Measurements from ENCODE around the gene TRIM37.
A peak's percentile ranks its signal among the peaks of the same experiment; 100 is the strongest.

TRIM37 gene

DNA sequence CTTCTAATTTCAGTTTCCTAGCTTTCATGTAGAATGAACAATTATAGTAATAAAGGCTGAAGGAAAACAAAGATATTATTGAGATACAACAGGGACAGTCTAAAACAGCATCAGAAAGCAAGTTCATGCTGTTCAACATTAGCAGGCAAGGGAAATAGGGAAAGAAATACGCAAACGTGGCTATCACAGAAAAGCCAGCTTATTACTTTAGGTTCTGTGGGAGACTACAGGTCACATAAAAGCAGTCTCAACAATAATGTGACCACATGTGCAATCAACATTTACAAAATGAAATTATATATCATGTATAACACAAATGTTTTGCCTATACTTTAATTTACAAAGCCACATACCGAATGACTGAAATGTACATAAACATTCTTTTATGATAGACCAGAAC is 4.9 kb upstream of the TRIM37 start:
- H3K4me1 ChIP-seq (ENCODE audit: control insufficient read depth, insufficient read depth, low read length, poor library complexity, severe bottlenecking) = peaks cover 5% of the 10 kb centered on the region
- no peak for DNase-seq
- no peaks in the 10 kb centered on the region for H3K9me3 ChIP-seq (ENCODE audit: control insufficient read depth, low read length)
- no peak overlapping the region for H3K4me3 ChIP-seq (ENCODE audit: insufficient read depth, low read depth, low read length, poor library complexity, severe bottlenecking)
- no peaks in the 10 kb centered on the region for H3K27me3 ChIP-seq (replicated peaks; ENCODE audit: control insufficient read depth, insufficient read depth, low read length, poor library complexity, severe bottlenecking)
- no peak overlapping the region for H3K27ac ChIP-seq (ENCODE audit: insufficient read depth, low read length, poor library complexity, severe bottlenecking)
- H3K36me3 ChIP-seq (ENCODE audit: control insufficient read depth, insufficient read depth, low read length) = peaks cover 13% of the 10 kb centered on the region

DNA sequence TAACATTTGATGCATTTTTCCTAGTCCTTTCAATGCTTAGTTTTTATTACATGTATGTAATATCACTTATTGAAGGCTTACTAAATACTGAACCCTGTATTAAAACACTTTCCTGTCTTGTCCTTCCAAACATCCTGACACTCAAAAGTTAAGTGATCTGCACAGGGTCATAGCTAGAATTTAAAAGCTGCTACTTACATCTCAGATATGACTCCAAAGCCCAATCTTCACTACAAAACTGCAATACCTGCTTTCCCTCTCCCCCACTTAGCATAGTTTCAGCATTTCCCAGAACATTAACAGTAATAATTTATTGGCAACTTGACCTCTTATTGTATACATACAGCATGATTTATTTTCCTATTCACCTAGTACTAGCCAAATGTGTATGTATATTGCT is 4.3 kb upstream of the TRIM37 start:
- DNase-seq = no peak
- H3K4me3 ChIP-seq (ENCODE audit: insufficient read depth, low read depth, low read length, poor library complexity, severe bottlenecking) = no peak overlapping the region
- H3K27ac ChIP-seq (ENCODE audit: insufficient read depth, low read length, poor library complexity, severe bottlenecking) = no peak overlapping the region
- no peaks in the 10 kb centered on the region for H3K27me3 ChIP-seq (replicated peaks; ENCODE audit: control insufficient read depth, insufficient read depth, low read length, poor library complexity, severe bottlenecking)
- no peaks in the 10 kb centered on the region for H3K9me3 ChIP-seq (ENCODE audit: control insufficient read depth, low read length)
- H3K36me3 ChIP-seq (ENCODE audit: control insufficient read depth, insufficient read depth, low read length) = peaks cover 13% of the 10 kb centered on the region
- H3K4me1 ChIP-seq (ENCODE audit: control insufficient read depth, insufficient read depth, low read length, poor library complexity, severe bottlenecking) = peaks cover 5% of the 10 kb centered on the region

DNA sequence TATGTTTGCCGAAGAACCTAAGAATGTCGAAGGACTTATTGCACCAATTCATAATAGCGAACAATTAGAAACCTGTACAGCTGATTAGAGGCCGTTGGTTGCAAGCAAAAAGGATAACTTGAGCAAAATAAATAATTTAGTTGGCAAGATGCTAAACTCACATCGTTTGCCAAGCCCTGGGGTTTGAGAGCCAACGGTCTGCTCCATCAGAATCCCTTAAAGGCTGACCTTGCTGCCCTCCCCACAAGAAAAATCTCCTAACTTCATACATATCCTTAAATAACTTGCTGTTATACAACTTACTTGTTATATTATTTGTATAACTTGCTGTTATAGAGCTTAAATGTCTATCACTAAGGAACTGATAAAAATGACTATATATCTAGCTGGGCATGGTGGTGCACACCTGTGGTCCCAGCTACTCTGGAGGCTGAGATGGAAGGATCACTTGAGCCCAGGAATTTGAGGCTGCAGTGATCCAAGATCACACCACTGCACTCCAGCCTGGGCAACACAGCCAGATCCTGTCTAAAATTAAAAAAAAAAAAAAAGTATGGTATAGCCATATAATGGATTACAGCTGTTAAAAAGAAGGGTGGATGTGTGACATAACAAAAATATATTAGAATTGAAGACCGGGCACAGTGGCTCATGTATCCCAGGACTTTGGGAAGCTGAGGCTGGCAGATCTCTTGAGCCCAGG is 1.9 kb upstream of the TRIM37 start:
- Histone ChIP-seq H3K27me3 (replicated peaks; ENCODE audit: control insufficient read depth, insufficient read depth, low read length, poor library complexity, severe bottlenecking) (no peaks in the 10 kb centered on the region), H3K4me1 (ENCODE audit: control insufficient read depth, insufficient read depth, low read length, poor library complexity, severe bottlenecking) (peaks cover 9% of the 10 kb centered on the region), H3K9me3 (ENCODE audit: control insufficient read depth, low read length) (no peaks in the 10 kb centered on the region), H3K27ac (ENCODE audit: insufficient read depth, low read length, poor library complexity, severe bottlenecking) (no peak overlapping the region), H3K4me3 (ENCODE audit: insufficient read depth, low read depth, low read length, poor library complexity, severe bottlenecking) (no peak overlapping the region), H3K36me3 (ENCODE audit: control insufficient read depth, insufficient read depth, low read length) (peaks cover 9% of the 10 kb centered on the region)
- DNase-seq = no peak

DNA sequence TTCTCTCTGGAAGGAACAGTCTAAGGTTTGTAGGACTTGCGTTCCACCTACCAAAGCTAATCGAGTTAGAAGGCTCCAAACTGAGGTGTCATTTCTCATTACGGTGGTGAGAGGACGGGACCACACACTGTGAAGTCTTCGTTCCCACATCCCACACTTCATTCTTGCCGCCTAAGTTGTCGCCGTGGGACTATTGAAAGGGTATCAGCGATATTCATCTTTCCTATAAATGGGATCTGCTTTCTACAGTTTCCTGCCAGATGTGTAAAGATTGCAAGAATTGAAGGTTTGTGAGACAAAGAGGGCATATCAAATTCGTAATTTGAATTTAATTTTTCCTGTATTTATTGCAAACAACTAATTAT is 608 bp upstream of the TRIM37 start:
- Histone ChIP-seq H3K27ac (ENCODE audit: insufficient read depth, low read length, poor library complexity, severe bottlenecking) (peak overlapping the region; percentile 29), H3K9me3 (ENCODE audit: control insufficient read depth, low read length) (no peaks in the 10 kb centered on the region), H3K4me1 (ENCODE audit: control insufficient read depth, insufficient read depth, low read length, poor library complexity, severe bottlenecking) (peaks cover 9% of the 10 kb centered on the region), H3K36me3 (ENCODE audit: control insufficient read depth, insufficient read depth, low read length) (peaks cover 9% of the 10 kb centered on the region), H3K27me3 (replicated peaks; ENCODE audit: control insufficient read depth, insufficient read depth, low read length, poor library complexity, severe bottlenecking) (no peaks in the 10 kb centered on the region), H3K4me3 (ENCODE audit: insufficient read depth, low read depth, low read length, poor library complexity, severe bottlenecking) (peak overlapping the region; percentile 52)
- DNase-seq = no peak

DNA sequence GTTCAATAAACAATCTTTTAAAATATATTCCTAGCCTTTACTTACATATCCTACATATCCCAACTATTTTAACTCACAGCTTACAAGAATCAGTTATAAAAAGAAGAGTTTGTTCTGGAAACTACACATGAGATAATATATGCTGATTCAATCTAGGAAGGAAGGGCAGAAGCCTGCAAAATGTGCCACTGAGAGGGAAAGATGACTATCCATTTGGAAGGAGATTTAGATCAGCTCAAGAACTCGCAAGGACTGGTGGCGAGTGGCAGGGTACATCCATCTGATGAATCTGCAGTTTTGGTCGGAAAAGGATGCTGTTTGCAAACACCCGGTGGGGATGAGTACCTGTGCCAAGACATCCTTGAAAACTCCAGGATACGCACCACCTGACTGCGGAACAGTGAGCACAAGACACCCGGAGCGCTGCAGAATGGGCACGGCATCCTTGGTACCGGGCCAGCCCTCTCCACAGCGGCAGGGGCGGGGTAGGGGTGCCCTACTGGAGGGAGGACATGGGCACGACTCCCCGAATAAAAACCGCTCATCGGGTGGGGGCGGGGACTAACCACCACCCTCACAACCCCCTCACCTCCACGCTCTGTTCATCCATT is 723 bp downstream of the TRIM37 start:
- peak overlapping the region; percentile 87 for H3K27ac ChIP-seq (ENCODE audit: insufficient read depth, low read length, poor library complexity, severe bottlenecking)
- peak; percentile 60 to 70 (median 69) for DNase-seq

DNA sequence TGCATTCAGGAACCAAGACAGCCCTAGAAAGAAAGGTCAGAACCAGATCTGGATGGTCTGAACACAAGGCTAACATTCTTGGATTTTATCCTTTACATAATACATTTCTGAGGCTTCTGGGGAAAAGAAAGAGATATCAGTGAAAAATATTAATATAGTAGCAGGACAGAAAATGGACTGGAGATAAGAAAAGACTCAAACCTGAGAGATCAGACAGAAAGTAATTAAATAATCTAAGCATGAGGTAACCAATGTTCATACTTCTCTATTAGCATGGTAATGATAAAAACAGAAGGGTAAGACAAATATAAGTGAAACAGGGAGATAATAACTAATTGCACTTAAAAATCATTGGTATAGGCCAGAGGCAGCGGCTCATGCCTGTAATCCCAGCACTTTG is 5.5 kb downstream of the TRIM37 start:
- no peaks in the 10 kb centered on the region for H3K9me3 ChIP-seq (ENCODE audit: control insufficient read depth, low read length)
- no peak overlapping the region for H3K4me3 ChIP-seq (ENCODE audit: insufficient read depth, low read depth, low read length, poor library complexity, severe bottlenecking)
- H3K27me3 ChIP-seq (replicated peaks; ENCODE audit: control insufficient read depth, insufficient read depth, low read length, poor library complexity, severe bottlenecking) = no peaks in the 10 kb centered on the region
- H3K36me3 ChIP-seq (ENCODE audit: control insufficient read depth, insufficient read depth, low read length) = peaks cover 9% of the 10 kb centered on the region
- no peak overlapping the region for H3K27ac ChIP-seq (ENCODE audit: insufficient read depth, low read length, poor library complexity, severe bottlenecking)
- DNase-seq = no peak
- peaks cover 4% of the 10 kb centered on the region for H3K4me1 ChIP-seq (ENCODE audit: control insufficient read depth, insufficient read depth, low read length, poor library complexity, severe bottlenecking)

More for the DNA sequence above, 723 bp downstream of the TRIM37 start:
- Histone ChIP-seq H3K4me1 (ENCODE audit: control insufficient read depth, insufficient read depth, low read length, poor library complexity, severe bottlenecking) (peaks cover 9% of the 10 kb centered on the region), H3K4me3 (ENCODE audit: insufficient read depth, low read depth, low read length, poor library complexity, severe bottlenecking) (peak overlapping the region; percentile 95), H3K27me3 (replicated peaks; ENCODE audit: control insufficient read depth, insufficient read depth, low read length, poor library complexity, severe bottlenecking) (no peaks in the 10 kb centered on the region), H3K9me3 (ENCODE audit: control insufficient read depth, low read length) (no peaks in the 10 kb centered on the region), H3K36me3 (ENCODE audit: control insufficient read depth, insufficient read depth, low read length) (no peaks in the 10 kb centered on the region)

DNA sequence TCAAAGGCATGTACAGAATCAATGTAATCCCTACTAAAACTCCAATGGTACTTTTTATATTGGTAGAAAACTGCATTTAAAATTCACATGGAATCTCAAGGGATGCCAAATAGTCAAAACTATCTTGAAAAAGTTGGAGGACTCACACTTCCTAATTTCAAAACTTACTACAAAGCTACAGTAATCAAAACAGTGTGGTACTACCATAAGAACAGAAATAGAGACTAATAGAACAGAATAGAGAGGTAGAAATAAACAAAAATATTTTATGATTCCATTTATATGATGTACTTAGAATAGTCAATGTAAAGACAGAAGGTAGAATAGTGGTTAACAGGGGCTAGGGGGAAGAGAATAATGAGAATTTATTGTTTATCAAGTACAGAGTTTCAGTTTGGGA is 8.8 kb downstream of the TRIM37 start:
- H3K27ac ChIP-seq (ENCODE audit: insufficient read depth, low read length, poor library complexity, severe bottlenecking) = no peak overlapping the region
- H3K27me3 ChIP-seq (replicated peaks; ENCODE audit: control insufficient read depth, insufficient read depth, low read length, poor library complexity, severe bottlenecking) = no peaks in the 10 kb centered on the region
- no peaks in the 10 kb centered on the region for H3K9me3 ChIP-seq (ENCODE audit: control insufficient read depth, low read length)
- no peaks in the 10 kb centered on the region for H3K4me1 ChIP-seq (ENCODE audit: control insufficient read depth, insufficient read depth, low read length, poor library complexity, severe bottlenecking)
- DNase-seq = no peak
- H3K36me3 ChIP-seq (ENCODE audit: control insufficient read depth, insufficient read depth, low read length) = peaks cover 9% of the 10 kb centered on the region
- no peak overlapping the region for H3K4me3 ChIP-seq (ENCODE audit: insufficient read depth, low read depth, low read length, poor library complexity, severe bottlenecking)

DNA sequence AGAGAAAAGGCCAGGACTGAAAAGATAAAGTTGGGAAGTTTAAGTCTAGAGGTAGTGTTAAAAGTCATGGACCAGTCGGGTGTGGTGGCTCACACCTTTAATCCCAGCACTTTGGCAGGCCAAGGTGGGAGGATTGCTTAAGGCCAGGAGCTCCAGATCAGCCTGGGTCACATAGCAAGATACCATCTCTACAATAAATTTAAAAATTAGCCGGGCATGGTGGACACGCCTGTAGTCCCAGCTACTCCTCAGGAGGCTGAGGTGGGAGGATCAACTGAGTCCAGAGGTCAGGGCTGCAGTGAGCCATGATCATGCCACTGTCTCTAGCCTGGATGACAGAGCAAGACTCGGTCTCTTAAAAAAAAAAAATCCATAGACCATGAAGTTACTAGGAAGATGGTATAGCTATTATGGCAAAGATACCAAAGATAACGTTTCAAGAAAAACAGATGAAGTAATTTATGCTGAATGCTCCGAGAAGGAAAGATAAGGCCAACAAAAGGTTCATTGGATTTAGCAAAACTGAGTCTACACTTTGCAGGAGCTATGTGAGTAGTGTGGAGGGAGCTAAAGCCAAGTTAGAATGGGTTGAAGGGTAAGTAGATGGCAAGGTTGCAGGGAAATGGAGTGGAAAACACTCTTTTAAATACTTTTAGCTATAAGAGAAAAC is 11.7 kb downstream of the TRIM37 start:
- Histone ChIP-seq H3K4me1 (ENCODE audit: control insufficient read depth, insufficient read depth, low read length, poor library complexity, severe bottlenecking) (no peaks in the 10 kb centered on the region), H3K4me3 (ENCODE audit: insufficient read depth, low read depth, low read length, poor library complexity, severe bottlenecking) (no peak overlapping the region), H3K9me3 (ENCODE audit: control insufficient read depth, low read length) (no peaks in the 10 kb centered on the region), H3K27ac (ENCODE audit: insufficient read depth, low read length, poor library complexity, severe bottlenecking) (no peak overlapping the region), H3K36me3 (ENCODE audit: control insufficient read depth, insufficient read depth, low read length) (peaks cover 2% of the 10 kb centered on the region), H3K27me3 (replicated peaks; ENCODE audit: control insufficient read depth, insufficient read depth, low read length, poor library complexity, severe bottlenecking) (no peaks in the 10 kb centered on the region)
- DNase-seq = no peak

DNA sequence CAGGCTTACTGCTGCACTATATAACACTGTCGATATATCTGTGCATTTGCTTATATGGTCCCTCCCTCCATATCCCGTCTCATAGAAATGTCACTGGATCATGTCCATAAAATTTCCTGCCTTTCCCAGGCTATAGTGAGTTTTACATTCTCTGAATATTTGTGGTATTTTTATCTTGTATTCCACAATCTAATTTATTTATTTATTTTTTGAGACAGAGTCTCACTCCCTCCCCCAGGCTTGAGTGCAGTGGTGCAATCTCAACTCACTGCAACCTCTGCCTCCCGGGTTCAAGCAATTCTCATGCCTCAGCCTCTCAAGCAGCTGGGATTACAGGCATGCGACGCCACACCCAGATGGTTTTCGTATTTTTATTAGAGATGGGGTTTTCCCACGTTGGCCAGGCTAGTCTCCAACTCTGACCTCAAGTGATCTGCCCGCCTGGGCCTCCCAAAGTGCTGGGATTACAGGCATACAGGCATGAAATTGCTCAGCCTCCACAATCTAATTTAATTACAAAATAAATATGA is 12.9 kb downstream of the TRIM37 start:
- no peak overlapping the region for H3K27ac ChIP-seq (ENCODE audit: insufficient read depth, low read length, poor library complexity, severe bottlenecking)
- DNase-seq = no peak
- no peaks in the 10 kb centered on the region for H3K27me3 ChIP-seq (replicated peaks; ENCODE audit: control insufficient read depth, insufficient read depth, low read length, poor library complexity, severe bottlenecking)
- H3K4me3 ChIP-seq (ENCODE audit: insufficient read depth, low read depth, low read length, poor library complexity, severe bottlenecking) = no peak overlapping the region
- no peaks in the 10 kb centered on the region for H3K9me3 ChIP-seq (ENCODE audit: control insufficient read depth, low read length)
- H3K4me1 ChIP-seq (ENCODE audit: control insufficient read depth, insufficient read depth, low read length, poor library complexity, severe bottlenecking) = no peaks in the 10 kb centered on the region
- peaks cover 7% of the 10 kb centered on the region for H3K36me3 ChIP-seq (ENCODE audit: control insufficient read depth, insufficient read depth, low read length)

DNA sequence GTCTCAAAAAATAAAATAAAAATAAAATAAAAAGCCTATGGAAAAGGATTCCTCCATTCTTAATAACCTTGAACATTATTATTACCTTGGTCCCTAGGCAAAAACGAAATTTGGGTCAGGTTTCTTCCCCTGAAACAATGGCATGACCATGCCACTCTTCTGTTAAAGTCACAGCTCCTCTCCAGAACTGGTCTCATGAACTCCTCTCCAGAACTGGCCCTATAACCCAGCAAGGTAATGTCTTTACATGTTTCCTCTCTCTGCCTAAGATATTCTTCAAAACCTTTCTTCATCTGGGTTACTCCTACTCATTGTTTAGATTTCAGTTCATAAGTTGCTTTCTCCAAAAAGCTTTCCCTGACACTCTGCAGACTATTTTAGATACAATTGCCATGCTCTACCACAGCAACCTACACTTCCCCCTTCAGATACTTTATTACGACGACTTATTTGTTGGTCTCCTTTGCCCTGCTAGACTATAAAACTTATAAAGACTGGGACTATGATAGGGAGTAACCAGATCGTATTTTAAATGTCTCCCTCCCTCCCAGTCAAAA is 13.5 kb downstream of the TRIM37 start:
- Histone ChIP-seq H3K36me3 (ENCODE audit: control insufficient read depth, insufficient read depth, low read length) (peaks cover 7% of the 10 kb centered on the region), H3K27me3 (replicated peaks; ENCODE audit: control insufficient read depth, insufficient read depth, low read length, poor library complexity, severe bottlenecking) (no peaks in the 10 kb centered on the region), H3K4me1 (ENCODE audit: control insufficient read depth, insufficient read depth, low read length, poor library complexity, severe bottlenecking) (no peaks in the 10 kb centered on the region), H3K9me3 (ENCODE audit: control insufficient read depth, low read length) (no peaks in the 10 kb centered on the region), H3K27ac (ENCODE audit: insufficient read depth, low read length, poor library complexity, severe bottlenecking) (no peak overlapping the region), H3K4me3 (ENCODE audit: insufficient read depth, low read depth, low read length, poor library complexity, severe bottlenecking) (no peak overlapping the region)
- no peak for DNase-seq
